ENCODE results near the gene EREG. TPM values are rescaled to one million over a fixed set of nuclear protein-coding genes. Genes with fewer than 3 reads are reported as not detected.

EREG gene
- total and polyA plus RNA-seq, 2 of the 8 experiments (the other 6 are each of a cell fraction or from before 2014, with no cell fraction given), result not detected

GRCh38 chr4:74413265-74413664, 48.3 kb downstream of the EREG start:
- Histone ChIP-seq H3K4me3 (ENCODE audit: extremely low read depth in 1 of 4, insufficient read depth in 2 of 4, low read depth in 3 of 4, low read length in 4 of 4) (no peak overlapping the region), H3K56ac (replicated peaks; ENCODE audit: insufficient read length, low read depth, low read length) (no peak overlapping the region), H2BK120ac (replicated peaks; ENCODE audit: low read depth, low read length) (no peak overlapping the region), H3K27me3 (replicated peaks in 1 of 4; ENCODE audit: control insufficient read depth in 3 of 4, extremely low read depth in 1 of 4, insufficient read depth in 3 of 4, low read length in 3 of 4) (no peaks in the 10 kb centered on the region), H3K18ac (ENCODE audit: extremely low read depth, low read length) (no peak overlapping the region), H3K4me1 (replicated peaks in 1 of 4; ENCODE audit: control insufficient read depth in 3 of 4, insufficient read depth in 4 of 4, low read length in 3 of 4) (0 out of 7 replicates have a peak, but pooled peaks cover 0 to 3% (median 0%) of the 10 kb centered on the region in 4 experiments), H4K5ac (ENCODE audit: insufficient read length, low read depth, low read length) (no peak overlapping the region), H2AK5ac (ENCODE audit: low read depth, low read length) (no peak overlapping the region), H2BK20ac (ENCODE audit: low read length) (no peak overlapping the region), H3K79me1 (ENCODE audit: low read depth, low read length) (no peaks in the 10 kb centered on the region), H2BK15ac (ENCODE audit: low read length) (no peak overlapping the region), H3K14ac (ENCODE audit: insufficient read length) (no peak overlapping the region), H2BK5ac (ENCODE audit: low read depth, low read length) (no peak overlapping the region), H3K27ac (ENCODE audit: low read depth, low read length) (no peak overlapping the region), H3K23ac (ENCODE audit: insufficient read length) (no peak overlapping the region), H4K91ac (replicated peaks; ENCODE audit: insufficient read length, low read length) (no peak overlapping the region), H4K20me1 (replicated peaks in 1 of 2; ENCODE audit: control insufficient read depth in 1 of 2, insufficient read depth in 2 of 2, low read length in 2 of 2) (no peaks in the 10 kb centered on the region), H3K23me2 (ENCODE audit: low read depth, low read length) (no peaks in the 10 kb centered on the region; the same call in 1 of the 2 replicates), H3K4ac (replicated peaks; ENCODE audit: insufficient read length, low read depth, low read length) (no peak overlapping the region), H3K4me2 (ENCODE audit: insufficient read depth in 1 of 2, low read depth in 2 of 2, low read length in 2 of 2) (no peak overlapping the region), H3K9me3 (ENCODE audit: insufficient read depth in 2 of 2, low read depth in 1 of 2, low read length in 1 of 2) (no peaks in the 10 kb centered on the region), H2AFZ (ENCODE audit: low read length) (no peak overlapping the region), H2BK12ac (ENCODE audit: low read depth, low read length) (no peak overlapping the region), H3K36me3 (ENCODE audit: control insufficient read depth in 2 of 4, insufficient read depth in 4 of 4, low read length in 3 of 4) (no peaks in the 10 kb centered on the region), H4K8ac (ENCODE audit: extremely low read depth, insufficient read depth, low read length) (no peak overlapping the region), H3K9ac (replicated peaks in 1 of 4; ENCODE audit: extremely low read depth in 1 of 4, low read depth in 3 of 4, low read length in 3 of 4) (no peak overlapping the region), H3K79me2 (ENCODE audit: control insufficient read depth in 1 of 2, insufficient read depth in 2 of 2, low read length in 2 of 2) (no peaks in the 10 kb centered on the region)
- ChIA-PET POLR2A (ENCODE audit: partially characterized antibody) (no interaction called here), CTCF (ENCODE audit: partially characterized antibody) (no interaction called here)
- no peak for DNase-seq (ENCODE audit: low read depth in 1 of 2, low spot score in 2 of 2)
- FAIRE-seq, result no peak
- no peak for TF ChIP-seq ASH2L (IDR thresholded peaks at IDR 0.05; ENCODE audit: low read length)
- no peak for TF ChIP-seq MAX (IDR thresholded peaks at IDR 0.05)
- TF ChIP-seq CREB1 (IDR thresholded peaks at IDR 0.05), result no peak
- no peak for TF ChIP-seq MAFK (IDR thresholded peaks at IDR 0.05; ENCODE audit: low read depth, low read length)
- TF ChIP-seq RXRA (IDR thresholded peaks at IDR 0.05; ENCODE audit: insufficient read depth, low read depth, low read length), result no peak
- TF ChIP-seq FOSL1 (IDR thresholded peaks at IDR 0.05; ENCODE audit: insufficient read depth, low read depth, low read length), result no peak
- TF ChIP-seq RNF2 (IDR thresholded peaks at IDR 0.05; ENCODE audit: borderline replicate concordance, low read depth, low read length, missing control alignments, poor library complexity, severe bottlenecking), result no peak
- TF ChIP-seq POLR2A (IDR thresholded peaks at IDR 0.05; ENCODE audit: control extremely low read depth in 1 of 2, low read depth in 2 of 2, low read length in 2 of 2), result no peak
- no peak for TF ChIP-seq BACH1 (IDR thresholded peaks at IDR 0.05; ENCODE audit: low read length)
- TF ChIP-seq SP1 (IDR thresholded peaks at IDR 0.05; ENCODE audit: low read depth, low read length), result no peak
- no peak for TF ChIP-seq JUN (IDR thresholded peaks at IDR 0.05; ENCODE audit: low read depth, low read length)
- no peak for TF ChIP-seq KDM1A (IDR thresholded peaks at IDR 0.05; ENCODE audit: borderline replicate concordance, low read length)
- TF ChIP-seq RBBP5 (IDR thresholded peaks at IDR 0.05; ENCODE audit: borderline replicate concordance, low read depth, low read length), result no peak
- TF ChIP-seq TEAD4 (IDR thresholded peaks at IDR 0.05; ENCODE audit: low read depth, low read length), result no peak
- TF ChIP-seq TBP (IDR thresholded peaks at IDR 0.05; ENCODE audit: low read depth, low read length), result no peak
- no peak for TF ChIP-seq SIN3A (conservative IDR thresholded peaks at IDR 0.05 in 1 of 2, IDR thresholded peaks at IDR 0.05 in 1 of 2; ENCODE audit: low read depth in 1 of 2, low read length in 2 of 2)
